SK-N-SH (cell line): ENCODE results near the gene CLPX.
A peak's percentile ranks its signal among the peaks of the same experiment; 100 is the strongest.

ENCODE experiments used
- CTCF ChIP-seq: fragments of 200-600 bp; sonication (generic); IDR thresholded peaks from 2 replicates; pipeline ENCODE4 v1.6.1; 2017; ENCODE audit warnings: antibody characterized with exemption, mild to moderate bottlenecking, moderate library complexity
- EP300 ChIP-seq, 2 experiments: IDR thresholded peaks; 2 replicates each; pipeline versions ENCODE4 v1.4.0 to v1.6.1; 2012; ENCODE audit warnings: borderline replicate concordance in 1 of 2, low read depth in 1 of 2, low read length in 1 of 2
- MXI1 ChIP-seq: IDR thresholded peaks from 2 replicates; pipeline ENCODE4 v1.6.1; 2012; ENCODE audit warnings: mild to moderate bottlenecking, low read depth, low read length, improper control_type of control experiment
- PBX3 ChIP-seq: IDR thresholded peaks from 2 replicates; pipeline ENCODE4; 2012
- RAD21 ChIP-seq: IDR thresholded peaks from 2 replicates; pipeline ENCODE4 v1.6.1; 2012; ENCODE audit warnings: mild to moderate bottlenecking, low read length
- REST ChIP-seq: IDR thresholded peaks from 2 replicates; pipeline ENCODE4 v1.6.1; 2012; ENCODE audit warnings: mild to moderate bottlenecking, low read depth, low read length, moderate library complexity

- TF ChIP-seq CTCF (peak; percentile 54), PBX3 (no peak), EP300 (IDR thresholded peaks at IDR 0.05; ENCODE audit: borderline replicate concordance in 1 of 2, low read depth in 1 of 2, low read length in 1 of 2) (no peak), REST (no peak), RAD21 (no peak), MXI1 (no peak)
These were observed 27.0 kb upstream of the CLPX start for GRCh38 chr15:65212097-65212496.
